GM04504 (cell line): ENCODE data around the gene MYO1D.
"Not testable (repeated sequence)": the region's sequence is repeated elsewhere in the genome, so short reads cannot be mapped to it uniquely, and the experiment has no call there.

Source experiments
- DNase-seq: peaks from one replicate; pipeline ENCODE4 v3.0.0-alpha.2; 2012; ENCODE audit warnings: low read depth

Gene MYO1D

DNA sequence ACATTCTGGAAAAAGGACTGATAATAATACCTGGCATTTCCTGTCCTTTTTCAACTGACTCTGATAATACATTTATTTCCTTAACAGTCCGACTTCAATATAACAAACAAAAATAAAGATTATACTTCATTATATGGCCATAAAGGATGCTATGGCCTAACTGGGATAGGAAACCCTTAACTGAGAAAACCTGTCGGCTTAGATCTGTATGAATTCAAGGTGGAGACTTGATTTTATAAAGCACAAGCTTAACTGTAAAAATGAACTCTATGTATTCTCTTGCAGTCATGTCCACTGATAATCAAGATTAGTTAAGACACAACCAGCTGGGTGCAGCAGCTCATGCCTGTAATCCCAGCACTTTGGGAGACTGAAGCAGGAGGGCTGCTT, 102.2 kb downstream of the MYO1D start:
- DNase-seq: no peak

DNA sequence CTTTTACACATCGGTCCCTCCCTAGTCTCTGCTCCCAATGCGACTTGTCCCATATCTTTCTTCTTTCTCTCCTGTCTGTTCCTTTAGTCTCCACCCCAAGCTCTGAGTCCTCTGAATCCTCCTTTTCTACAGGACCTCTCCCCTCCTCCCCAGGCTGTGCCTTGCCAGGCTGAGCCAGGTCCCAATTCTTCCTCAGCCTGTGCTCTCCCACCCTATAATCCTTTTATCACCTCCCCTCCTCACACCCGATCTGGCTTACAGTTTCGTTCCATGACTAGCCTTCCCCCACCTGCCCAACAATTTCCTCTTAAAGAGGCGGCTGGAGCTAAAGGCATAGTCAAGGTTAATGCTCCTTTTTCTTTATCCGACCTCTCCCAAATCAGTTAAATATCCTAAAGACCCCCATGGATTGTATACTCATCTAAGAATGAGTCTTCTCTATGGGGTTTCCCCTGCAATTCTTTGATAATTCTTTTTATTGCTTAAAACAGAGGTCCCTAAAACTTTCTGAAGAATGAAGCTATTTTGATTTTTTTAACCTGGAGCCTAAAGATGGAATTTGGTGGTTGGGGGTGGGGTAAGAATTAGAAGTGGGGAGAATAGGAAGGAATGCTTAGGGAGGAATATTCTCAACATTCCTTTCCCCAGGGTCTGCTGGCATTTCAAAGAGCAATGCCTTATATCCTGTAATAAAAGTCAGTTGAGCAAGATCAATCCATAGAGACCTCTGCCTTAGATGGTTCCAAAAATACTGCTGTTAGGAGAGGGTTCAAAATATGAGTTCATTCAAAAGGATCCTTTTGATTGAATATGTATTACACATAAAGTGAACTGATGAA, 102.8 kb downstream of the MYO1D start:
- no peak for DNase-seq

DNA sequence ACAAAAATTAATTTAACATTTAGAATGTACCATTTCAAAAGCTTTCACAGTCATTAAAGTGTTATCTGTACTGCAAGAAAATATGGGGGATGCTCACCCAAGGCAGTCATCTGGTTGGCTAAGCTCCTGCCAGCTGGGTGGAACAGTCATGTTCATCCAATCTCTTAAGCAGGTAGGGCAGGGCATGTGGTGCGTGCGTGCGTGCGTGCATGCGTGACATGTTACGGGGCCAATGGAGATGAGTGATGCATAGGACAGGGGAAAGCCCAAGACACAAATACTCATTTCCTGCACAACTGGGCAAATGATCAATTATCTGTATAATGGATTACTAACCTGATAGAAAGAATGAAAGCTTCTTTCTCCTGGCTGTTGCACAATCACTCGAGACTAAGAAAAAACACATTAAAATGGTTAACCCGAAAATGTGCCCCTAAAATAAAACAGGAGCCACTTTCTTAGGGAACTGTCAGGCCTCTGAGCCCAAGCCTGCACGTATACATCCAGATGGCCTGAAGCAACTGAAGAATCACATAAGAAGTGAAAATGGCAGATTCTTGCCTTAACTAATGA, 104.4 kb downstream of the MYO1D start:
- DNase-seq: no peak

DNA sequence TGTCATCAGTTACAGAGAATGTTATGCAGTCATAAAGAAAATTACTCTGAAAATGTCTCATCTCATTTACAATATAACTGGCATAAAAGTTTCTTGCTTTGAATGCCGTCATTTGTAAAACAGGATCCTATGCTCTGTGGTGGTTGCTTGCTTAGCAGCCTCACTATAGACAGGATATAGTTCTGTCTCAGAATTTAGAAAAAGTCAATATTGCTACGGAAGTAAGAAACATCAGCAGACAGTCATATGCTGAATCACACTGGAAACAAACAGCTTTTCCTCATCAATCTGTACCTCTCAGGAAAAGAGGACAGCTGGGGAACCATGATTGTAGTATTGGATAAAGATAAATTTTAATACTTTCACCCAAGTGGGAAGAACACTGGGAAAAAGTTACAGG, 105.5 kb downstream of the MYO1D start:
- no peak for DNase-seq

DNA sequence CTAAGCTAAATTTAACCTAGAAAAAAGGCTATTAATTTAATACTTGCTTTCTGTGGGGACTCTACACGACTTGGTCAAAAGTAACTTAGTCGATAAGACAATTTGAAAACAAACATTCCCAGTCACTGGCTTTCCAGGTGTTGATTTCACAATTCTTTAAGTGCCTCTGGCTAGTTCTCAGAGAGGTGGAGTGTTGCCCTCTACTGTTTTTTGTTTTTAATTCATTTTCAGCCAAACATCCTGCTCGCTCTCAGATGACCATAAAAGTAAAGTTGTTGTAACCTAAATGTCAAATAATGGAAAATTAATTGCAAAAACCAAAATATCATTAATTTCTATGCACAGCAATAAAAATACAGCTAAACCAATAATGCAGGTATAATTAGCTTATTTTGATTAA, 107.1 kb downstream of the MYO1D start:
- no peak for DNase-seq

DNA sequence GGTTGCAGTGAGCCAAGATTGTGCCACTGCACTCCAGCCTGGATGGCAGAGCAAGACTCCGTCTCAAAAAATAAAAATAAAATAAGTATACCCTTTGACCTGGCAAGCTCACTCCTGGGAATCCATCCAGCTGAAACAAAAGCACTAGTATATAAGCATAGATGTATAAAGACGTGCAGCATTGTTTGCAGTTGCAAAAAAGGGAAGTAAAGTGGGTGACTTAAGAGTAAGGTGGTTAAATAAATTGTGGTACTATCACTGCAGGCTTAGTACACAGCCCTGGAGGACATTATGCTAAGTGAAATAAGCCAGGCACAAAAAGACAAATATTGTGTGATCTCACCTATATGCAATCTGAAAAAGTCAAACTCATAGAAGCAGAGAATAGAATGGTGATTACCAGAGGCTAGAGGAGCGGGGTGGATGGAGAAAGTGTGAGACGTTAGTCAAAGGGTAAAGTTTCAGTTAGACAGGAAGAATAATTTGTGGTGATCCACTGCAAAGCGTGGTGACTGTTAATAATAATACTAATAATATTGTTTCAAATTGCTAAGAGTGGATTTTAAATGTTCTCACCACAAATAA, 113.0 kb downstream of the MYO1D start:
- no peak for DNase-seq

DNA sequence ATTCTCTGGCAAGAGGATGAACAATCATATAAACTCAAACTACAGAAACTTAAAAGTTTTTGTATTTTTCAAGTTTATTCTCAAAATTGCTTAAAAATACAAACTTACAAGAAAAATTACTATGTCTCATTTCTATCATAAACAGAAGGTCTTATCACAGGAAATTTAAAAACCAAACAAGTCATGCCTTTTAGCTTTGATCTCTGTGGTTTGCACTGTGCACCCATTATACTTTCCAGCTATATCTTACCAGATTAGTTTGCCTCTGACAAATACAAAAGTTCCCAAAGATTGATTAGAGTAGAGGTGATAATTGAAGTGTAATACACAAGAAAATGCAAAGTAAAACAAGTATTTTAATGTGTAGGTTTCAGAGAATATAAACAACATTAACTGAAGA, 117.4 kb downstream of the MYO1D start:
- no peak for DNase-seq

DNA sequence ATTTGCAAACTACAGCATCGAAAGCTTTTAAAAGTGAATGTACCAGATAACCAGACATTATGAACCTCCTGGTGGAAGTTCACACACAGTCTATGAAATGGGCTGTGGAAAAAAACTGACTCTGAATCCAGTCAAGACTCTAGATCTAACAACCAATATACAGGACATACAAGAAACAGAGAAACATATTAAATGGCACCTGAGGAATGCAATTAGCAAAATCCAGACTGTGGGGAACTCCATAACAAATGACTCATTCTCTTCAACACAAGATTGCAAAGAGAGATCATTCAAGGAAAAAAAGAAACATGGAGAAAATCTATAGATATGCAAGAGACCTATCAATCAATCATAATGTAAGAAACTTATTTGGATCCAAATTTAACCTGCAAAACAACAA, 119.0 kb downstream of the MYO1D start:
- DNase-seq: no peak

DNA sequence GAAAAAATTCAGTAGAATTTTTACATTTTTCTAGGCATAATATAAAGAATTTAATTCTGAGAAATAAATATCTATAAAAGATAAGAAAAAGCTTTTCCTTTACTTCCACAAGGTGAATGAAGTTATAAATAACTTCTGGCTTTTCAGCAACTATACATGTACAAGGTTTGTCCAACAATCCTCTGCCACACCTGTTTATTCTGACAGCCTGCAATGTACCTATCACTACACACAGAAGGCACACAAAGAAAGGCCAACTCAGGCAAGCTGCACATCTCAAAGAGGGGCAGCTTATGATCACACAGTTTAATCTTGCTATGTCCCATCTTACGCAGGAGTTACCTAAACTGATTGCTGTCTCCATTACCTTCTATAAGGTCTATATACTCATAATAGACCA, 120.2 kb downstream of the MYO1D start:
- no peak for DNase-seq

DNA sequence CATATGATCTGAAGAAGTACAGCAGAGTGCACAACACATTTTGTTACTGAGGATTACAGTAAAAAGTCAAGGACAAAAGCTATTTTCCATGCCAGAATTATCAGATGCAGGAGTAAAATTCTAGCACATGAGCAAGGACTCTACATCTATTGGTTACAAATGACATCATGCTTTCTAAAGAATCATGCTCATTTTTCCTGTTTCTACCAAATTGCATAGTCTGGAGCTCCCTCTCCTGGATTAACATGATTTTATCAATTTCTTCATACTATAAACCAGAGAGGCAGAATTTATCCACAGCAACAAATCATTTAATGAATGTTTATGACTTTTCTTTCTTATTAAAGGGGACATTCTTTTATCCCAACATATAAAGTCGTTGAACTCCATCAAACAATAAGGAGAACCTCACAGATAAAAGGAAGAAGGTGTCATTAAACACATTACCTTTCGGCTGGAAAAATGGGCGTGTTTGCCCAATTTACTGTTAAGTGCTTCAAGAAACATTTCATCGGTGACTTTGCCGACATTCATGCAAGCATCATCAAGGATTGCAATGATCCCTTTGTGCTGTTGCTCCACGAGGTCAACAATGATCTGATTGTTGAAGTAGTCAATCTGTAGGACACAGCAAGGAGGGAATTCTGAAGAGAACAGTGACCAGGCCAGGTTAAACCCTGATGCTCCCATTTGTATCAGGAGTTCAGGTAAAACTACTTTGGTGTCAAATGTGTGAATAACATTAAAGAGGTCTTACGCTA, 121.7 kb downstream of the MYO1D start:
- peak; percentile 38 for DNase-seq

DNA sequence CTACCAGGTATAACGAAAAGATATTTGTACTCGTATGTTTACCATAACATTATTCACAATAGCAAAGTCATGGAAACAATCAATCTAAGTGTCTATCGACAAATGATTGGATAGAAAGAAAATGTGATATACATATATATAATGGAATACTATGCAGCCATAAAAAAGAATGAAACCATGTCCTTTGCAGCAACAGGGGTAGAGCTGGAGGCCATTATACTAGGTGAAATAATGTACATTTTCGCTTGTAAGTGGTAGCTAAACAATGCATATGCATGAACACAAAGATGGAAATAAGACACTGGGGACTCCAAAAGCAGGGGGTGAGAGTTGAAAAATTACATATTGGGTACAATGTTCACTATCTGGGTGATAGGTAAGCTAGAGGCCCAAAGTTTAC, 124.0 kb downstream of the MYO1D start:
- no peak for DNase-seq

DNA sequence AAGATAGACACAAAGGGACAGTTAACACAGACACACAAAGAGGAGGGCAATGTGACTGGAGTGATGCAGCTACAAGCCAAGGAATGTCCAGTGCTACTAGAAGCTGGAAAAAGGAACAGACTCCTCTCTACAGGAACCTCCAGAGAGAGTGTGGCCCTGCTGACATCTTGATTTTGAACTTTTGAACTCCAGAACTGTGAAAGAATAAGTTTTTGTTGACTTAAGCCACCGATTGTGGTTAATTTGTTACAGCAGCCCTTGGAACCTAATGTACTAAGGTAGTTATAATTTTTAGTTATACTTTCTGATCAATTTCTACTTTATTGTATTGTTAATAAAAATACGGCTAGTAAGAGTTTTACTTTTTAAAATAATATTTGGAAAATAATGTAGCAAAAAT, 129.1 kb downstream of the MYO1D start:
- no peak for DNase-seq

DNA sequence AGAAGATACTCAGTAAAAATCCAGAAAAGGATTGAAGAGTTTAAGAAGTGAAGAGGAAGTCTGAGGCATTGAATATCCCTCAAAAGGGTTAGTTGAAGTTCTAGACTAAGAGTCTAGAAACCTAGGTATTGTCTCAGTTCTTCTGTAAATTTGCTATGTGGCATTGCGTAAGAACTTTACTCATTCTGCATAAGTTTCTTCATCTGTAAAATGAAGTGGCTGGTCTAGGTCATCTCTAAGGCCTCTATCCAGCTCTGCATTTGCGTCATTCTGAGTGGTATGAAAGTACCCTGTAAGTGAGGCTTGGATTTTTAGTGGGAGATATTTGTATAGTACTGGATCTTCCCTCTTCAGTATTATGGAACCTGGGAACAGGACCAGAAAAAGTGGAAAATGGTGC, 130.2 kb downstream of the MYO1D start:
- peak; percentile 16 for DNase-seq

DNA sequence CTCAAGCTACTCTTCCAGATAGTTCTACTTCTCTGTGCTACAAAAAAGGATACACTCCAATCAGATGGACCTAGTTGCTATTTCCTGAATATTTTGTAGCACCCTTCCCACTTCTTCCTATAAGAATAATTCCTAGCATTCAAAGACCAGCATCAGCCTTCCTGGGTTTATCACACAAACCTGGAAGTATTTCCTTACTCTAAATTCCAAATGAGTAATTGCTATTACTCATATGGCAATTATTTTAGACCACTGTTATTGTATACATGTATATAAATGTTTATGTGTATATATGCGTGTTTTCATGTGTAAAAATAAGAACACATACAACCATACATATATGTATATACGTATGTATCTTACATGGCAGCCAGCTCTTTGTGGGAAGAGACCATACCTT, 130.6 kb downstream of the MYO1D start:
- DNase-seq: no peak

DNA sequence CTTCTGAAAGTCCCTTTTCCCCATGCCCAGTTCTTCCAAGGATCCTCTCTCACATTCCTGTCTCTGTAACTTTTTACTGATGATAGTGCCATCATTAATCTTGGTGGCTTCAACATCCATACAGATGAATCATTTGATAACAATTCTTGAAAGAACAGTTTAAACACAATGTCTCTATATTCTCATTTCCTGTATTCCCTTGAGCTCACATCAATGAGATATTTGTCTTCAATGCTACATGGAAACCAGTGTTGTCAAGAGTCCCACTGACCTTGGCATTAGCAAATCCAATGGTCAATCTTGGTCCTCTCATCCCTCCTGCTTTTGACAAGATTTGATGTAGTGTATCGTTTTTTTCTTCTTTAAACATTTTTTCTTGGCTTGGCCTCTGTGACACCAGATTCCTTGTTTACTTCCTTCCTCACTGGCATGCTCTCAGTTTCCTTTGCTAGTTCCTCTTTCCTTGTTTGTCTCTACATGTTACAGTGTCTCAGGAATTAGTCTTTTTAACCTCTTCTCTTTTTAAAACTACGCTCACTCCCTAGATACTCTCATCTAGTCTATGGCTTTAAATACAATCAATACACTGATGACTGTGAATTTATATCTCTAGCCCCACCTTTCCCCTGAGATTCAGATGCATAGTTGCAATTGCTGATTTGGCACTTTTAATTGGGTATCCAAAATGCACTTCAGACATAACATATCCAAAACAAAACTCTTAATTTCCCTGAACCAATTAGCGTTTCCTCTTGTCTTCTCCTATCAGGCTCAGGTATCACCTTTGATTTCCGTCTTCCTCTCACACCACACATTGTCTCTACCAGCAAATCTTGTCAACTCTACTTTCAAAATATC, 134.0 kb downstream of the MYO1D start:
- DNase-seq: no peak

DNA sequence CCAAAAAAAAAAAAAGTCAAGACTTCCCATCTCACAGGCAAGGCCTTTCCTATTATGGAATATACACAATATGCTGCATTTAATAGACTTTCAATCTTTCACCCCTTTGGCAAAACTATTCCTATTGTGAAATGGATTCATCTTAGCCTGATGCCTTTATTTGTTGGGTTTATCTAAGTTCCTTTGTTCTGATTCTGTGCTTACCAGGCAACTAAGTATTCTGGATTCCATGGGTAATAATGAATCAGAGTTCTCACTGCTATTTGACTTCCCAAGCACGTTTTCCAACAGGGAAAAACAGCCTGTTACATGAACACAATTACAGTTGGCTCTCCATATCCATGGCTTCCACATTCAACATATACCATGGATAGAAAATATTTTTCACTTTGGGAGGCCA, 135.5 kb downstream of the MYO1D start:
- DNase-seq: peak; percentile 15

DNA sequence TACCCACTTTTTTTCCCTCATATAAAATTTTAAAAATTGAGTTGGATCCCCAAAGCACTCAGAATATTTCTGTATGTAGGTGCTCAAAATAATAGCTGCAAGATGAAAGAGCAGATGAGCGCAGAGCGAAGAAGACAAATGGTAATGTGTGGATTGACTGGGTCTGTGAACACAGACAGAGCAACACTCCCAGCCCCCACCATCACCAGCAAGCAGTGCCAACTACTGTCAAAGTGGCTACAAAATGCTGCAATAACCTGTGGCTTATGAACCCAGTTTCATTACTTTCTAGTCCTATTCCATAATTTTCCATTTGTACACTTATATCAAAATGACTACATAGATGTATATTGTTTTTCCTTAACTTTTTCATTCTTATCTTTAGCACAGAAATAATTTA, 137.2 kb downstream of the MYO1D start:
- no peak for DNase-seq

DNA sequence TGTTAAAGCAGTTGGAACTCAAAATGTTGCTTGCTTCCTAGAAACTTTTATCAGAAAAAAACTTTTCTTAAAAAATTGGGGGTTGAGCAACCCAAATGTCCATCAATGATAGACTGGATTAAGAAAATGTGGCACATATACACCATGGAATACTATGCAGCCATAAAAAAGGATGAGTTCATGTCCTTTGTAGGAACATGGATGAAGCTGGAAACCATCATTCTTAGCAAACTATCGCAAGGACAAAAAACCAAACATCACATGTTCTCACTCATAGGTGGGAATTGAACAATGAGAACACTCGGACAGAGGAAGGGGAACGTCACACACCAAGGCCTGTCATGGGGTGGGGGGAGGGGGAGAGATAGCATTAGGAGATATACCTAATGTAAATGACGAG, 137.8 kb downstream of the MYO1D start:
- not testable (repeated sequence) for DNase-seq

DNA sequence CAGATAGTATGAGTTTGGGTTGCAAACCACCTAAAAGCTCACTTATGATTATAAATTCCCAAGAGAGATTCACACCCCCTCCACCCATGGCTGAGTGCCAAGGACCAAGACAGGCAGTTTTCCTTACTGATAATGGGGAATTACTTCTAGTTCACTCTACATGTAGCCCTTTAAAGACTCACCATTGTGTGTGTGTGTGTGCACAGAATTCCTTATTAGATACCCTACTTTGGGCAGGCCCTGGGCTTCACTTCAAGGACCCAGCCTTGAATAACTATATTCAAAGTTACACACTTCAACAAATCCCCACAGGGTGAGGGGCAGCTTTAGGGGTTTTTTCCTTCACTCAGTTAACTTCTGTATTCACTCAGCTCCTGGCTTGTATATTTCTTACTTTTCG, 143.5 kb downstream of the MYO1D start:
- no peak for DNase-seq

DNA sequence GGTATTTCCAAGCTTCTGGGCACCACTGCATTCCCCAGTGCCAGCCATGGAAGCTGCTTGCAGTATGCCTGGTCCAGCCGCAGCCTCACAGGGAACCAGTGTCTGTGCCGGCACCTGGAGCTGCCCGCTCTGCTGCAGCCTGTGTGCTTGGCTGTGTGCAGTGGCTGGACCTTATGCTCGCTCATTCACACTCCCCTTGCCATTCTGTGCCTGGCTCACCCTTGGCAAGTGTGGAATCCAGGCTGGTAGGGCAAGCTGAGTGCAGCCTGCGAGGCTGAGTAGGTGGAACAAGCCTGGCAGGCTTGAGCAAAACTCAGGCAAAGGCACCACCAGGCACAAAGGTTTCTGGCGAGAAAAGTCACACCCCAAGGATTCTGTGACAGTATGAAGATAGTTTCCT, 144.0 kb downstream of the MYO1D start:
- DNase-seq: no peak

DNA sequence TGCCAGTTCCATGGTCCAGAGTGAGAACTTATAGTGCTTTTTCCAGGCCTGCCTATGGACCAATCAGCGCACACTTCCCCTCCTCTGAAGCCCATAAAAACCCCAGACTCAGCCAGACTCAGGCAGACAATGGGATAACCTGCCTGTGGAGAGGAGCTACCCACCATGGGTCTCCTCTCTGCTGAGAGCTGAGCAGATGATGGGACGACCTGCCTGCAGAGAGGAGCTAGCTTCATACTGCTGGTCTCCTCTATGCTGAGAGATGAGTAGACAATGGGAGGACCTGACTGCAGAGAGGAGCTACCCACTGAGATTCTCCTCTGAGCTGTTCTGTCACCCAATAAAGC, 144.7 kb downstream of the MYO1D start:
- DNase-seq: no peak
